Measurements from ENCODE around the gene OR7C2.

DNA sequence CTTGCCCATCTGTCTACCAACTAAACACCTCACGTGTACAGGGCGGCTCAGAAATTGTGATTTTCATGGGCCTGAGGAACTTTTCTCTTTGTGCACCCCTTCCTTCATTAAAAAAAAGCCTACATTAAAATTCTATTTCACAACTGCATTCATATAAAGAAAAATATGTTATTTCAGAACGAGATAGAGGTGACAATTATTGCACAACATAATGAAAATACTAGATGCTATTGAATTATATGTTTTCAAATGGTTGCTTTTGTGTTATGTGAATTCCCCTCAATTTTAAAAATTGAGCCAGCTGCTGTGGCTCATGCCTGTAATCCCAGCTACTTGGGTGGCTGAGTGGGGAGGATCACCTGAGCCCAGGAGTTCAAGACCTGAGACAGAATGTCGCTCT, 33.2 kb downstream of the OR7C2 start:
- TF ChIP-seq, protein P1, sequence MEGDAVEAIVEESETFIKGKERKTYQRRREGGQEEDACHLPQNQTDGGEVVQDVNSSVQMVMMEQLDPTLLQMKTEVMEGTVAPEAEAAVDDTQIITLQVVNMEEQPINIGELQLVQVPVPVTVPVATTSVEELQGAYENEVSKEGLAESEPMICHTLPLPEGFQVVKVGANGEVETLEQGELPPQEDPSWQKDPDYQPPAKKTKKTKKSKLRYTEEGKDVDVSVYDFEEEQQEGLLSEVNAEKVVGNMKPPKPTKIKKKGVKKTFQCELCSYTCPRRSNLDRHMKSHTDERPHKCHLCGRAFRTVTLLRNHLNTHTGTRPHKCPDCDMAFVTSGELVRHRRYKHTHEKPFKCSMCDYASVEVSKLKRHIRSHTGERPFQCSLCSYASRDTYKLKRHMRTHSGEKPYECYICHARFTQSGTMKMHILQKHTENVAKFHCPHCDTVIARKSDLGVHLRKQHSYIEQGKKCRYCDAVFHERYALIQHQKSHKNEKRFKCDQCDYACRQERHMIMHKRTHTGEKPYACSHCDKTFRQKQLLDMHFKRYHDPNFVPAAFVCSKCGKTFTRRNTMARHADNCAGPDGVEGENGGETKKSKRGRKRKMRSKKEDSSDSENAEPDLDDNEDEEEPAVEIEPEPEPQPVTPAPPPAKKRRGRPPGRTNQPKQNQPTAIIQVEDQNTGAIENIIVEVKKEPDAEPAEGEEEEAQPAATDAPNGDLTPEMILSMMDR (conservative IDR thresholded peaks at IDR 0.05; ENCODE audit: low read length): no peak
- no peak for TF ChIP-seq EZH2phosphoT487 (IDR thresholded peaks at IDR 0.05; ENCODE audit: borderline replicate concordance)
